A549 (cell line): Measurements from ENCODE around the gene FRMD1.

Source experiments
- CTCF ChIP-seq: fragments of >200 bp; sonication (Bioruptor Twin); formaldehyde crosslinking; IDR thresholded peaks from 3 replicates; pipeline ENCODE4 v1.5.1; 2016
- EHF ChIP-seq: fragments of 250-450 bp; sonication (Bioruptor Pico); IDR thresholded peaks from 2 replicates; pipeline ENCODE4 v1.5.0; 2020; ENCODE audit warnings: mild to moderate bottlenecking
- MAX ChIP-seq: IDR thresholded peaks from 2 replicates; pipeline ENCODE4 v1.6.1; 2012
- NR3C1 ChIP-seq: fragments of >200 bp; sonication (Bioruptor Twin); formaldehyde crosslinking; IDR thresholded peaks from 3 replicates; pipeline ENCODE4 v1.6.1; 2017
- PBX3 ChIP-seq: IDR thresholded peaks from 2 replicates; pipeline ENCODE4 v1.6.1; 2012
- POLR2A ChIP-seq: IDR thresholded peaks from 2 replicates; pipeline ENCODE4 v1.6.1; 2012; ENCODE audit warnings: mild to moderate bottlenecking, low read length
- POLR2AphosphoS2 ChIP-seq: conservative IDR thresholded peaks from 2 replicates; pipeline ENCODE4 v1.6.1; 2012; ENCODE audit warnings: low read length, improper control_type of control experiment, inconsistent platforms
- RAD21 ChIP-seq, 2 experiments: fragments of >200 bp in 1 of 2; sonication (Bioruptor Twin) in 1 of 2; formaldehyde crosslinking in 1 of 2; IDR thresholded peaks in 1 of 2; conservative IDR thresholded peaks in 1 of 2; 2 replicates in 1 of 2; 3 replicates in 1 of 2; pipeline ENCODE4 v1.6.1; 2012 to 2018; ENCODE audit warnings: inconsistent platforms in 1 of 2
- REST ChIP-seq: fragments of 200-600 bp; sonication (generic); IDR thresholded peaks from 2 replicates; pipeline ENCODE4 v1.6.1; 2016; ENCODE audit warnings: antibody characterized with exemption, mild to moderate bottlenecking, moderate library complexity
- RFX5 ChIP-seq: fragments of 450-650 bp; IDR thresholded peaks from 2 replicates; pipeline ENCODE4 v1.7.1; 2014; ENCODE audit warnings: antibody characterized with exemption, mild to moderate bottlenecking, moderate library complexity
- SMC3 ChIP-seq: fragments of >200 bp; sonication (Bioruptor Twin); formaldehyde crosslinking; IDR thresholded peaks from 3 replicates; pipeline ENCODE4 v1.6.1; 2018; ENCODE audit warnings: inconsistent platforms

- no peak for TF ChIP-seq MAX
- no peak for TF ChIP-seq CTCF
- no peak for TF ChIP-seq RFX5
- no peak for TF ChIP-seq NR3C1
- TF ChIP-seq EHF (CRISPR knock-in tag), result no peak
- no peak for TF ChIP-seq SMC3
- TF ChIP-seq PBX3, result no peak
- no peak for TF ChIP-seq REST
- no peak for TF ChIP-seq POLR2A
- no peak for TF ChIP-seq RAD21 (conservative IDR thresholded peaks at IDR 0.05 in 1 of 2, IDR thresholded peaks at IDR 0.05 in 1 of 2)
- TF ChIP-seq POLR2AphosphoS2, result no peak
Measured at GRCh38 chr6:168032005-168032760, 46.8 kb downstream of the FRMD1 start.
